ENCODE data around the gene SUGCT. TPM values are rescaled to one million over a fixed set of nuclear protein-coding genes. Genes with fewer than 3 reads are reported as not detected.

Gene SUGCT
- total and polyA plus RNA-seq, 12 donors, result 8.4 to 96.4 (median 25.5) TPM

- H3K27me3 ChIP-seq, result no peaks in the 10 kb centered on the region
- WGBS, 4 donors, result 83 to 92% (median 85%) methylated on average over 1 of the region's 1 CpG
- H3K36me3 ChIP-seq (replicated peaks in 1 of 2), result no peaks in the 10 kb centered on the region
- no peaks in the 10 kb centered on the region for H3K9me3 ChIP-seq (replicated peaks in 1 of 3)
- H3K4me1 ChIP-seq (replicated peaks in 1 of 2), result no peaks in the 10 kb centered on the region
- DNase-seq, result no peak
- intact Hi-C loops (cut with DNase I), result no loop called here
- H3K4me3 ChIP-seq, result no peak overlapping the region
- no peak overlapping the region for H3K27ac ChIP-seq
- TF ChIP-seq POLR2A (IDR thresholded peaks at IDR 0.05) (no peak), CTCF (IDR thresholded peaks at IDR 0.05) (no peak)
Observed at GRCh38 chr7:40470817-40471216, 336.0 kb downstream of the SUGCT start.

GRCh38 chr7:40471891-40472290, 337.1 kb downstream of the SUGCT start:
- H3K27me3 ChIP-seq, result no peaks in the 10 kb centered on the region
- intact Hi-C loops (cut with DNase I), result no loop called here
- WGBS, 4 donors, result 87 to 95% (median 94%) methylated on average over 4 of the region's 4 CpGs
- H3K9me3 ChIP-seq (replicated peaks in 1 of 3), result no peaks in the 10 kb centered on the region
- no peak overlapping the region for H3K4me3 ChIP-seq
- no peak overlapping the region for H3K27ac ChIP-seq
- DNase-seq, result no peak
- TF ChIP-seq POLR2A (IDR thresholded peaks at IDR 0.05) (no peak), CTCF (IDR thresholded peaks at IDR 0.05) (no peak)
- H3K36me3 ChIP-seq (replicated peaks in 1 of 2), result no peaks in the 10 kb centered on the region
- no peaks in the 10 kb centered on the region for H3K4me1 ChIP-seq (replicated peaks in 1 of 2)

- Histone ChIP-seq H3K27me3 (no peaks in the 10 kb centered on the region), H3K4me1 (replicated peaks in 1 of 2) (no peaks in the 10 kb centered on the region), H3K27ac (no peak overlapping the region), H3K9me3 (replicated peaks in 1 of 3) (no peaks in the 10 kb centered on the region), H3K36me3 (replicated peaks in 1 of 2) (no peaks in the 10 kb centered on the region), H3K4me3 (no peak overlapping the region)
- TF ChIP-seq POLR2A (IDR thresholded peaks at IDR 0.05) (no peak), CTCF (IDR thresholded peaks at IDR 0.05) (no peak)
- DNase-seq, result no peak
- intact Hi-C loops (cut with DNase I), result loop anchor here in 1 of 2 donors (5.0 kb wide), 1 partner anchor 63 kb away; no protein-coding TSS in a partner anchor
- WGBS, 4 donors, result 72 to 90% (median 87%) methylated on average over 8 of the region's 8 CpGs
Observed at GRCh38 chr7:40474790-40475680, 340.2 kb downstream of the SUGCT start.

GRCh38 chr7:40475681-40475982, 340.8 kb downstream of the SUGCT start:
- no peak for DNase-seq
- Histone ChIP-seq H3K9me3 (replicated peaks in 1 of 3) (no peaks in the 10 kb centered on the region), H3K27me3 (no peaks in the 10 kb centered on the region), H3K27ac (no peak overlapping the region), H3K36me3 (replicated peaks in 1 of 2) (no peaks in the 10 kb centered on the region), H3K4me1 (replicated peaks in 1 of 2) (no peaks in the 10 kb centered on the region), H3K4me3 (no peak overlapping the region)
- intact Hi-C loops (cut with DNase I), result loop anchor here in 1 of 2 donors (5.0 kb wide), 1 partner anchor 63 kb away; no protein-coding TSS in a partner anchor
- 59 to 78% (median 61%) methylated on average over 1 of the region's 1 CpG for WGBS, 4 donors
- no peak for TF ChIP-seq POLR2A (IDR thresholded peaks at IDR 0.05)
- no peak for TF ChIP-seq CTCF (IDR thresholded peaks at IDR 0.05)
